Activated CD8-positive, alpha-beta T cell treated with anti-CD3 and anti-CD28 coated beads, Interleukin-2, amount 10 ng/mL, durations not matched to agents 7 days and 5 days (primary cell): ENCODE results near the gene TPH2. TPM values are rescaled to one million over a fixed set of nuclear protein-coding genes. Genes with fewer than 3 reads are reported as not detected.

Source experiments
- ATAC-seq: fragments of 150-1000 bp; cut with Tn5 transposase; one replicate; pipeline ENCODE4 v1.10.0; 2021; ENCODE audit warnings: moderate library complexity
- CTCF ChIA-PET: fragments of 350-600 bp; sonication (Branson Sonifier 250); formaldehyde crosslinking; loops from one replicate; lab custom pipeline; 2021; ENCODE audit warnings: antibody characterized with exemption; lab: Charles Lee
- POLR2A ChIA-PET: fragments of 350-600 bp; sonication (Branson Sonifier 250); formaldehyde crosslinking; loops from one replicate; lab custom pipeline; 2021; ENCODE audit warnings: antibody characterized with exemption; lab: Charles Lee
- DNase-seq: peaks from one replicate; pipeline ENCODE4 v3.0.0-alpha.2; 2020
- H3K27ac Mint-ChIP-seq: one replicate; pipeline ENCODE4 v1.8.0; 2021; ENCODE audit warnings: mild to moderate bottlenecking, mixed read lengths
- H3K27me3 Mint-ChIP-seq: one replicate; pipeline ENCODE4 v1.8.0; 2021; ENCODE audit warnings: low read depth, mixed read lengths
- H3K36me3 Mint-ChIP-seq: one replicate; pipeline ENCODE4 v1.8.0; 2021; ENCODE audit warnings: low read depth, mixed read lengths
- H3K4me1 Mint-ChIP-seq: one replicate; pipeline ENCODE4 v1.8.0; 2021; ENCODE audit warnings: low read depth, mixed read lengths
- H3K4me3 Mint-ChIP-seq: one replicate; pipeline ENCODE4 v1.8.0; 2021; ENCODE audit warnings: mild to moderate bottlenecking, mixed read lengths
- H3K9me3 Mint-ChIP-seq: one replicate; pipeline ENCODE4 v1.8.0; 2022; ENCODE audit warnings: mixed read lengths; ENCODE audit not compliant: insufficient read depth
- total RNA-seq, 2 experiments: library from RNA; stranded (reverse); gene quantifications; one replicate each; pipeline ENCODE4 v1.2.3, GENCODE V29; 2021

TPH2 gene
- total RNA-seq, 2 experiments from 2014 or later: not detected

DNA sequence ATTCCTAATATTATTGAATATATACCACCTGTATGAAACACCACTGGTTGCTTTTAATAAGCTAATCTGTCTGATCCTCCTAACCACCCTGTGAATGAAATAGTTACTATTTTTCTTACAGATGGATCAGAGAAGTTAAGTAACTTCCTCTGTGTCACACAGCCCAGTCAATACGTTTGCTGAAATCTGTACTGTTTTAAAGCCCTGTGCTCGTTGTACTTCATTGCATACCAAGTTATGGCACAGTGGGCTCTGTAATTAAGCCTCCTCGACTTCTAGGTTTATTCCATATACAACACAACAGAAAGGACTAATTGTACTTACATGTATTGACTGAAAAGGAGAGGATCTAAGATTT is 137.9 kb downstream of the TPH2 start:
- DNase-seq (no peak), ATAC-seq (no peak)
- no peaks in the 10 kb centered on the region for H3K36me3 Mint-ChIP-seq
- no peak overlapping the region for H3K4me3 Mint-ChIP-seq
- H3K9me3 Mint-ChIP-seq: no peaks in the 10 kb centered on the region
- H3K4me1 Mint-ChIP-seq: no peaks in the 10 kb centered on the region
- H3K27ac Mint-ChIP-seq: no peak overlapping the region
- ChIA-PET CTCF (no interaction called here), POLR2A (no interaction called here)
- H3K27me3 Mint-ChIP-seq: no peaks in the 10 kb centered on the region

DNA sequence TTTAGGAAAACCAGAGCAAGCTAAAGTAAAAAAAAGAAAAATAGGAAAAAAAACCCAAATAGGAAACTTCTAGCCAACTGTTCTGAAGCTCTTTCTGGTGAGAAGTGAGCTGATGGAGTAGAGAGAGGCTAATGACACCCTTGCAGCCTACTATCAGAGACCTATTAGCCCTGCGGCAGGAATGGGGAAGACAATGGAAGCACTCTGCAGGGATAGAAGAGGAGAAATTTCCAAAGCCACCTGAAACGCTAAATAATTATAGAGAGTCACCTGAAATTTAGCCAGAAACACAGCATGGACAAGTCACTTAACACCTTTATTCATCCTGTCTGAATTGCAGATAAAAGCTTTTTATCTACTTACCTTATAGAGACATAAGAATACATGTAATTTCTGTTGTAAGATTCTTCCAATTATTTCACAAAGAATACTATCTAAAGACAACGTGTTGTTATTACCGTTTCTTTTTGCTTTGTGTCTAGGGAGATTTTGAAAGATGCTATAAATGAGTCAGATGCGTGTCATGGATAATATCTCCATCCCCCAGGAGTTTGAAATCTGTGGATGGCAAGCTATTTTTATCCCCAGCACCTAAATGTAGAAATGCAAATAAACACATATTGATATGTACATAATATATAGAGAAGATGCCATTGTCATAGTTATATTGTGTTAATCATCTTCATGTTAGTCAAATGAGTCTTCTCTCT is 138.6 kb downstream of the TPH2 start:
- no peaks in the 10 kb centered on the region for H3K4me1 Mint-ChIP-seq
- POLR2A ChIA-PET: no interaction called here
- no peaks in the 10 kb centered on the region for H3K9me3 Mint-ChIP-seq
- H3K27me3 Mint-ChIP-seq: no peaks in the 10 kb centered on the region
- H3K36me3 Mint-ChIP-seq: no peaks in the 10 kb centered on the region
- H3K27ac Mint-ChIP-seq: no peak overlapping the region
- CTCF ChIA-PET: no interaction called here
- ATAC-seq (no peak), DNase-seq (no peak)
- H3K4me3 Mint-ChIP-seq: no peak overlapping the region

- Mint-ChIP-seq H3K4me3 (no peak overlapping the region), H3K36me3 (no peaks in the 10 kb centered on the region), H3K27ac (no peak overlapping the region), H3K4me1 (no peaks in the 10 kb centered on the region), H3K9me3 (no peaks in the 10 kb centered on the region), H3K27me3 (no peaks in the 10 kb centered on the region)
- ATAC-seq: no peak
- ChIA-PET CTCF (no interaction called here), POLR2A (no interaction called here)
- no peak for DNase-seq
Measured at GRCh38 chr12:72081777-72082176, 143.1 kb downstream of the TPH2 start.

Other genes starting within 250 kb of the TPH2 start
- 10 to 100 TPM; 55.7 to 56.3 TPM for gene RAB21, start 184.0 kb upstream of the TPH2 start, total RNA-seq
- 10 to 100 TPM; 38.3 to 38.5 TPM for gene TBC1D15, start 99.1 kb upstream of the TPH2 start, total RNA-seq